NCI-H2081 (cell line): ENCODE measurements around the gene SENP3.
"Not testable (repeated sequence)": the region's sequence is repeated elsewhere in the genome, so short reads cannot be mapped to it uniquely, and the experiment has no call there.

Experiments
- DNase-seq, 2 experiments: peaks; one replicate each; lab custom pipeline; 2025; lab: John Stamatoyannopoulos, UW

The SENP3 gene

DNA sequence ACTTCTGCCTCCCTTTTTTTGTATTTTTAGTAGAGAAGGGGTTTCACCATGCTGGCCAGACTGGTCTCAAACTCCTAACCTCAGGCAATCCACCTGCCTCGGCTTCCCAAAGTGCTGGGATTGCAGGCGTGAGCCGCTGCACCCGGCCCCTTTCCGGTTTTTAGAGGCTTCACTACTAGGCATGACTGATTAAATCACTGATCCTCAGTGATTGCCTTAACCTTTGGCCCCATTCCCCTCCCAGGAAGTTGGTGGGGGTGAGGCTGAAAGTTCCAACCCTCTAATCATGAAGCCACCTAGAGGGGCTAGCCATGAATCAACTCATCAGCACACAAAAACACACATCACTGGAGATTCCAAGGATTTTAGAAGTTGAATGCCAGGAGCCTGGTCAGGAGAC, 35.8 kb downstream of the SENP3 start:
- not testable (repeated sequence) for DNase-seq

DNA sequence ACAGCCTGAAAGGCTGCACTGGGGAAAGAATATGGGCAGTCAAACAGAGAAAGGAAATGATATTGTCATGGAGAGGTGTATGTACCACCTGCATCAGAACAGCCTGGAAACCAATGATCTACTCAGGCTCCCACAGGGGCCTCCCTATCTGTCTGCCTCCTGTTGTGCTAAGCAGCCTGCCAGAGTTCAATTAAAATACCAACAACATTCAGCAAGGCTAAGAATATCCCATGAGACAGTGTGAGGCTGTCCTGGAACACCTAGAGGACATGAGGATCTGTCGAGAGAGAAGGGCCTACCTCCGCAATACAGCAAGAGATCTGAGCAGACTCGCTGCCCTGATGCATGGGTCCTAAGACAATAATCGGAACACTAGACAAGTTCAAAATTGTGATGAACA, 44.6 kb downstream of the SENP3 start:
- DNase-seq = no peak

DNA sequence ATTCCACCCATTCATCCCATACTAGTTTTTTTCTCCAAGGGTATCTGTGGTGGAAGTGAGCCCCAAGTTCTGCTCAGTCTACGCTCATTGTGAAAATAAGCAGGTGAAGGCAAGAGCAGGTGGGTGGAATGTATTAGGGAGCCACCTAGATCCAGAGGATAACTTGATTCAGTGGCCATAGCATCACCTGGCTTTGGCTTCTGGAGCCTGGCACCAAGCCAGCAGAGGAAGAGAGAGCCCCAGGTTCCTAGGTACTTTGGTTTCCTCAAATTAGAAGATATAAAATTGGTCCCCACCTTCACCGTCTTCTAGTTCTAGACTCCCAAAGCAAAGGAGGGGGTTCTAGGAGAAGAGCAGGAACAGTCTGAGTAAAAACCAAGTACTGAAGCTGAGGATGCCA, 48.9 kb downstream of the SENP3 start:
- DNase-seq = no peak

DNA sequence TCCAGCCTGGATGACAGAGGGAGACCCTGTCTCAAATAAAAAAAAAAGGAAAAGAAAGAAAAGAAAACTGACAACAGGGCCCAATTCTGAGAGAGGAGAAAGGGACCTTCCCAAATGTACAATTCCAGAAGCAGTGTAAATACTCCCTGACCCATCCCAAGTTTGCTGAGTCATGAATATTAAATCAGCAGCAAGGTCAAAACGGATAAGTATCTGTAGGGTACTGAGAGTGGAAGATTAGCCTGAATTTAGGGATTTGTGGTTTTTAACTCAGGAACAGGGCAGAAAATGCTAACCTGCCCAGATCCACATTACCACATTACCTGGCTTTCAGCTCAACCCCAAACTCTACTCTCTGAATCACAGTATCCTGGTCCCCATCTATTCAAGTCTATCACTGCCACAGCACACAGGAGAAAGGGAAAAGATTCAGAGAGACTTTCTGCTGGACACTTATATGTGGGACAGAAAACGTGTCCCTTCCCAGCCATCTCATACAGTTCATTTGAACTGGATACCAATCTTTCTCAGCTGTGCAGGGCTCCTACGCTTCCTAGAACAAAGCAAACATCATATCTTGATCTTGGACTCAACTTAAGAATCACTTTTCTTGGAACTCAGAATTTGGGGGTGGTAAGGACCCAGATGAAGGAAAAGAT, 50.0 kb downstream of the SENP3 start:
- DNase-seq = no peak

DNA sequence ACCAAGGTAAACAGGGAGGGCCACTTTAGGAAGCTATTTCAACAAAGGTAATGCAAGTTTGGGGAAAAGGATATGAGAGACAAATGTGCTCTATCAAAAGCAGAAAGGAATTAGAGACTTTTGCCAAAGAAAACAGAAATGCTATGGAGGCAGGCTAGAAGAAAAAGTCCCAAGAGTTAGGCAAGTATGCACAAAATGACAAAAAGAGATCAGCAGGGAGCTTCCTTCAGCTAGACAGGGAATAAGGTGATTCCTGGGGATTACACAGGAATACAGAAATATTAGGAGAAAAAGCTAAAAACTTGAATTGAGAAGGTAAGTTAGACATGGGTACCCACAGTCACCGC, 50.5 kb downstream of the SENP3 start:
- DNase-seq = no peak

DNA sequence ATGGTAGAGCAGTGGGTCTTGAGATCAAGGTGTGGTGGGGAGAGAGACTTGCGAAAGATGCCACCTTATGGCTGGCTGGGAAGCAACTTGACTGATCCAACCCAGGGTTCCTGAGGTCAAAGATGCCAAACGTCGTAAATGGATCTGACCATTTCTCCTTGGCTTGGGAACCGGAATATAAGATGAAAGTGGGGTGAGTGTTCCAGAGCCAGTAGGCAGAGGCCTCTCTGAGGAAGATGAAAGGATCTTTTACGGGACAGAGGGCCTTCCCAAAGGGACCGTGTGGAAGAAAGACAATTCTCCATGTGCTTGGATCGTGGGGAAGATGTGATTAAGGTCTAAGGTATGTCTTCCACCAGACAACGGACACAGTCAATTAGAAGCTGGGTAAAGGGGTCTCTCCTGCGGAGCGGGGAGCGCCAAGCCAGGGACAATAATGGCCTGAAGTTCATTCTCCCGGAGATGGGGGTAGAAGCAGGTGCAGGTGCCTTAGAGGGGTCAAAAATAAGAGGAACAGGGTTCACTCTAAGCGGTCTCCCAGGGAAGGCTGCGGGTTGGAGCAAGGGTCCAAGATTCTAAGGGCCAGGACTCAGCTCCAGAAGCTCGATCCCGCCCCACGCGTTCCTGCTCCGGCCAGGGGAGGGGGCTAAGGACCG, 52.2 kb downstream of the SENP3 start:
- no peak for DNase-seq

DNA sequence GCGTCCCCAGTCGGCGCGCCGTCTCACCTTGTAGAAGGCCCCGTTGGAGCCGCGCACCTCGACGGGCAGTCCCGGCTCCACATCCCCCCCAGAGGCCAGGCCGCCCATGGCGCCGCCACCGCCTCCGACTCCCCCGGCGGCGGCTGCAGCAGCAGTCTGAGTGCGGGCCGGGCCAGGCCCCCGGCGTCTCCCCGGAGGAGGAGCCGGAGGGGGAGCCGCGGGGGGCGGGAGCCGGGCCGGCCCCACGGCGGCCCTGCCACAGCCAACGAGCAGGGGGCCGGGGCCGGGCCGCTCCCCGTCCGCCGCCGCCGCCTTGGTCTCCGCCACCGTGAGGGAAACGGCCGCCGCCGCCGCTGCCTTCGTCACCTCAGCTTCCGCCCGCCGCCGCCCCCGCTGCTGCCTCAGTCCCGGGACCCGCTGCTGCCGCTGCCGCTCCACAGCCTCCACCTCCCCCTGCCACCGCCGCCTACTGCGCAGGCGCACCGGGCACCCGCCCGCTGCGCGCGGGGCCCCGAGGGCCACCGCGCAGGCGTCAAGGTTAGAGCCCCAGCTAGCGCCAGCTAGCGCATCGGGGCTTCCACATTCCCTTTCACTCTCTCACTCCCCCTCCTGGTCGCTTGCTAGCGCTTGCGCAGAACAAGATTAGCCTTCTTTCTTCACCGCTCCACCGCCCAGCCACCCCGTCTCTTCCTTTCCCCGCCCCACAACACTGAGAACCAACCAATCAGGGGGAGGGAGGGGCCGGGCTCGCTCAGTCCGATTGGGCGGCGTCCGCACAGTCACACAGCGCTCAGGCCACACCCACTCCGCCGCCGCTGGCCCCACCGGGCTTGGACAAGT, 52.9 kb downstream of the SENP3 start, which contains the start of gene FXR2:
FXR2 (minus strand) TSS at position 473 of the 840 bp plus-strand sequence; CDS start at position 108, 365 bp downstream.
- peak; percentile 96 to 98 for DNase-seq

DNA sequence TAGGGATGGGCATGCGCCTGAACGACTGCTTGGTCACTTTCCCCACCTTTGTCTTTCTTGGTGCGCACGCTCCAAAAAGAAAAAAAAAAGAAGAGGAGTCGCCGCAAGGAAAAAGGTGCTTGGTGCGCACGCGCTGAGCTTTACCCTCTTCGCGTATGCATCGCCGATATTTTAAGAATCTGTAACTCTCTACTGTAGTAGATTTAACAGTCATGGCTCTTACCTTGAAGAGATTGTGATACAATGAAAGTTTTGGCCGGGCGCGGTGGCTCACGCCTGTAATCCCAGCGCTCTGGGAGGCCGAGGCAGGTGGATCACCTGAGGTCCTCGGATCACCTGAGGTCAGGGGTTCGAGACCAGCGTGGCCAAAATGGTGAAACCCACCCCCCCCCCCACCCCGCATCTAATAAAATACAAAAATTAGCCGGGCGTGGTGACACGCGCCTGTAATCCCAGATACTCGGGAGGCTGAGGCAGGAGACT, 53.6 kb downstream of the SENP3 start:
- DNase-seq = no peak

DNA sequence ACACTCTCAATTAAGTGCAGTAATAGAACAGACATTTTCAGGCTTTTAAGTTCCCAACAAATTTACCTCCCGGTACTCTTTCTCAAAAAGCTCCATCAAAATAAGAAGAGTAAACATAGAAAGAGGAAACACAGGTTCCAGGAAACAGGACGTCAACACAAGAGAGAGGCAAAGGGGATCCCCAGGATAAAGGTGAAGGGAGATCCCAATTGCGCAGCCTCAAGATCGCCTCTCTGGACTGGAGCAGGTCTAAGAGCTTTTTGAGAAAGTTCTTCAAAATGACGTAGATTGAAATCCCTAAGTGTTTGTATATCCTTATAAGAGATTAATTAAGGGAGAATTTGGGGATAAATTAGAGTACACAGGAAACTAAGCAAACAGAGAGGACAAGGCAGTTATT, 56.9 kb downstream of the SENP3 start:
- DNase-seq = no peak

DNA sequence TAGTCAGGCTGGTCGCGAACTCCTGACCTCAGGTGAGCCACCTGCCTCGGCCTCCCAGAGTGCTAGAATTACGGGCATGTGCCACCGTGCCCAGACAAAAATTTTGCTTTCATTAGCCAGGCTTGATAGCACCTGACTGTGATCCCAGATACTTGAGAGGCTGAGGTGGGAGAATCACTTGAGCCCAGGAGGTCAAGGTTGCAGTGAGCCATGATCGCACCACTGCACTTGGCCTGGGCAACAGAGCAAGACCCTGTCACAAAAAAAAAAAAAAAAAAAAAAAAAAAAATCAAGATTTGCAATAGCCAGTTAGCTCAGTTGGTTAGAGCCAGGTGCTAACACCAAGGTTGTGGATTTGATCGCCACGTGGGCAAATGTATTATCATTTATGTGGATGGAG, 59.1 kb downstream of the SENP3 start:
- no peak for DNase-seq
